Stimulated activated CD4-positive, alpha-beta T cell treated with anti-CD3 and anti-CD28 coated beads, Interleukin-12 subunit alpha, Interleukin-12 subunit beta, amount 100 ng/mL, for 24 hours (primary cell): ENCODE measurements around the gene SLC22A4.

Source experiments
- DNase-seq, 2 experiments: peaks; one replicate each; pipeline ENCODE4 v3.0.0-alpha.2; 2020; ENCODE audit warnings: low read depth in 2 of 2

Gene SLC22A4

DNA sequence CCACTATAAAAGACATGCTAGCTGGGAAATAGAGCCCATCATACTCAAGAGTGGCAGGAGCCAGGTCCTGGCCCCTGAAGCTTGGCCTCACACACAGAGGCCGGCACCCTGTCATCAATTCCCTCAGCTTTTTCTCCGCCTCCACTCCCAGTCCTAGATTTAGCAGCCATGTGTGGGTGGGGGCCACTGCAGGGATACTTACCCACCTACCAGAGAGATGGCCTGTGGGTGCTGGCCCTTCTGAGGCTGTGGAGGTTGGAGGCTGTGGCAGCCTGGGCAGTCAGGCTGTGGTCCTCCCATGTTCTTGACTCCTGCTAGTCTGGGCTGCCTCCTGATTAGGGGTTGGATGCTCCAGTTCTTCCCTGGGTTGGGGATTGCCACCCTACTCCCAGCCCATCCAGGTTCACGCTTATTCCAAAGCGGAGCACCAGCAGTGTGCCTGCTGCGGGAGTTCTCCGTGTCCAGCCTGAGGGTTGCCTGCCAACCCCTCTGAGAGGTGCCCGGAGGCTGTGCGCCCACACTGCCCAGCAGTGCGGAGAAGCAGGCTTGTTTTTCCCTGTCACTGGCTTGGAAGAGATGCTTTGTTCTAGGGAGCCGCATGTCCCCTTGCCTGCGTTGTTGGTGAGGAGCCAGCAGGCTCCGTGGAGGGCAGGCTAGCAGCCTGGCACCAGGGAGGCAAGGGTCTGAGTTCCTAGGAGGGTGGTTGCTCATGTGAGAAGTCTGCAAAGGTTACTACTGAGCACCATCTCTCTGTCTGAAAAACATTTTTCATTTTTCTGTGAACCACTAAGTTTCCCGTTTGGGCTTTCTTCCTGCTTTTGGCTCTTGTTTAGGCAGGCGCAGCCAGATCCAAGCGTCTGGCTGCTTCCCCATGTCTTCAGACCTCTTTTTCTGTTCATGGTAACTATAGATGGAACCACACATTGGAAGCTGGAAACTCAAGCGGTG is 82.8 kb downstream of the SLC22A4 start:
- no peak for DNase-seq

DNA sequence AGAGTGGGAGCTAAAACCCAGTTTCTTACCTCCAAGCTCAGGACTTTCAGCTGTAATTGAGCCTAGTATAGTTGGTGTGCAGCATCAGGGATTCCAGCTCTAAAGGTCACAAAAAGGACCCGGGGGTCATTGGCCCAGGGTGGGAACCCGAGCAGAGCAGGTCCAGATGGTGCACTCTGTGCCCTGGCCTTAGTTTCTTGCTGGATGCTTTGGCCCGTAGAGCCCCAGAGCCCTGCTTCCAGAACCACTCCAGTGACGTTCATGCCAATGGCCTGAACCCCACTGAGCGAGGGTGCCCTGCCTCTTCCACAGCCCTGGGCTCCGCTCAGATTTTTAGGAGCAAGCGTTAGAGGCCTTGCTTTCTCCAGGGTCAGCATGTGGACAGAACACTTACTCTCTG is 83.5 kb downstream of the SLC22A4 start:
- no peak for DNase-seq

- DNase-seq, result no peak
Measured at GRCh38 chr5:132378580-132378979, 84.4 kb downstream of the SLC22A4 start.

- DNase-seq, result no peak
Measured at GRCh38 chr5:132380047-132380446, 85.9 kb downstream of the SLC22A4 start.

GRCh38 chr5:132380741-132381140 is 86.5 kb downstream of the SLC22A4 start:
- DNase-seq, result no peak

DNA sequence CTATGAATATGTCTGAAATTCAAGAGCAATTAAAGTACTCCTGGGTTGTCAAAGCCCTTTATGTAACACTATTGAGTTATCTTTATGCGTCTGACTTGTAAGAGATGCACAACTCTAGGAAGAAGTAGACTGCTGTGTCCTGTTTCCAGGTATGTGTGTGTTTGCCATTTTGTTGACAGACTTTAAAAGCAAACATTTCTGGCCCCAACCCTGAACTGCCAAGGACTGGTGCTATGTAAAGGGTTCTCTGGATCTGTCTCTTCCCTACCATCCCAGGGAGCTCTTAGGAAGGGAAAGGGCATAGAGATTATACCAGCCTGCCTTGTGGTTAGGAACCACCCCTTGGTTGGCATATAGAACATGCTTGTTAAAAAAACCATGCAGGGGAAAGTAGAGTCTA is 87.4 kb downstream of the SLC22A4 start:
- DNase-seq, result no peak

- no peak for DNase-seq
Measured at GRCh38 chr5:132383261-132383660, 89.1 kb downstream of the SLC22A4 start.

DNA sequence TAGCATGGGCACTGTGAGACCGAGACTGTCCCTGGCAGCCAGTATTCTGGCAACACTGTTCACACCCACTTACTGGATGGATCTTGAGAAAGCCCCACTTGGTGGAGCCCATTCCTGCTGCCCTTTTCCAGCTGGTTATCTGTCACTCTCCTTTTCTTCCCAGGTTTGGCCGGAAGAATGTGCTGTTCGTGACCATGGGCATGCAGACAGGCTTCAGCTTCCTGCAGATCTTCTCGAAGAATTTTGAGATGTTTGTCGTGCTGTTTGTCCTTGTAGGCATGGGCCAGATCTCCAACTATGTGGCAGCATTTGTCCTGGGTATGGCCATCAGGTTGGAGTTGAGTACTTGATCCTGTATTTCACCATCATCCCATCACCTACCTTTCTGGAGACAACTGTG is 89.8 kb downstream of the SLC22A4 start:
- DNase-seq, result no peak

DNA sequence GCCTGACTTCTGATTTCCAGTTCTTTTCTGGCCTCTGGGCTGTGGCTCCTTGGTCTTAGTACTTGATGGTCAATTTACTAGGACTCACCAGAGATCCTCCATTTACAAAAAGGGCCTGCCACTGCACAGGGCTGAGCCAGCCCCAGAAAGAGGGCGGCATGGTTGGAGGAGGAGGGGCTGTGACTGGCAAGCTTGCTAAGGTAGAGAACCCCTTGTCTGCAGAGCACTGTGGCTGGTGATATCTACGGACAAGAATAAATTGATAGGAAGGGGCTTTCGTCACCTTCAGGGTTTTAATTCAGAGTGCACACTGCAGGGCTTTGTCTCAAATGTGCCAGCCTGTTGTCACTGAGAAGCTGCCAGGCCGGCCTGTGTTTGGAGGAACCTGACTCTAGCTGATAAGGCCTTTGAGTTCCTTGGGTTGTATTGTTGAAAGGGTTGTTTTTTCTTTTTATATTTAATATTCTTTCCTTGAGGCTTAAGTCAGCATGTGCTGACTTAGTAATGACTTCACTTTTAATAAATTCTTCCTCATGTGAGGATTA is 90.4 kb downstream of the SLC22A4 start:
- no peak for DNase-seq

DNA sequence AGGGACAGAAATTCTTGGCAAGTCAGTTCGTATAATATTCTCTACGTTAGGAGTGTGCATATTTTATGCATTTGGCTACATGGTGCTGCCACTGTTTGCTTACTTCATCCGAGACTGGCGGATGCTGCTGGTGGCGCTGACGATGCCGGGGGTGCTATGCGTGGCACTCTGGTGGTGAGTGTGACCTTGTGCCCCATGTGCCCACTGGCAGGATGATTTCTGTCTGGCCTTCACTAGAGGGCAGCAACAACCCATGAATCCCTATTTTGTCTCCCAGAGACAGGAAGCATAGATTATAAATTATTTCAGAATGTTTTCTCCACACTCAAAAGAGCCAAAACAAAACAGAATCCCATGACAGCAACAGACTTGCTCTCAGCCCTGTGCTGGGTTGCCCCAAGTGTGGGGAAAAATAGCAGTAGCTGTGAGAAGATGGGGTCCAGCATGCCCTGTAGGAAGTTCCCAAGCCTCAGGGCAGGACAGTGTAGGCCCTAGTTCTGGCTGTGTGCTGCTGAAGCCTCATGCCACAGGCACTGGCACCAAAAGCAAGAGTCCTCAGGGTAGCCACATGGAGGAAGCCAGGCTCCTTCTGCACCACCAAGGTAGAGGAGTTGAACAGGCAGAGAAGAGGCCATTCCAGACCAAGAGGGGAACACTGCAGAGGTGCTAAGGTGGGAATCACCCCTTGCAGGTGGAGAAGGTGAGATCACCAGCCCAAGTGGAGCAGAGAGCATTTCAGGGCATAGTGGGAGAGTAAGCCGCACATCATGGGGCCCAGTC is 91.3 kb downstream of the SLC22A4 start:
- peak; percentile 24 to 45 for DNase-seq

GRCh38 chr5:132386644-132387286 is 92.6 kb downstream of the SLC22A4 start:
- DNase-seq, result peak; percentile 58 to 68

DNA sequence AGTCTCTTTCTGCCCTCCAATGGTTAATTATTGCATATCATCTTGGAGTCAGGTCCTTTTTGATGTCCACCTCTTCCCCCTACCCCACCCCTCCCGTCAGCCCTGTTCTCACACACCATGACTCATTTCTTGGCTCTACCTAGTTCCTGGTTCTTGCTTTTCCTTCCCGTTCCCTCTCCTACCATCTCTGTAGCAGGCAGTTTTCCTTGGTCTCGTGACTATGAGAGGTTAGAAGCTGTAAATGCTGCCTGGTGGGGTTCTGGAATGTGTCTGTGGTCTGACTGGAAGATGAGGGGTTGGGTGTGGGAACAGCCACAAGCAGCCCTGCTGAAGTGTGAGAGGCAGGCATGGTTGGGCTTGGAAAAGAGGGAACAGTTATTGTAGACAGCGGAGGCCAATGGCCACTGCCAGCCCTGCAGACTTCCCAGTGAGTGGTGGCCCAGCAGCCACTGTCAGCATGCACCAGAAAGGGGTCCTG is 93.5 kb downstream of the SLC22A4 start:
- DNase-seq, result no peak

DNA sequence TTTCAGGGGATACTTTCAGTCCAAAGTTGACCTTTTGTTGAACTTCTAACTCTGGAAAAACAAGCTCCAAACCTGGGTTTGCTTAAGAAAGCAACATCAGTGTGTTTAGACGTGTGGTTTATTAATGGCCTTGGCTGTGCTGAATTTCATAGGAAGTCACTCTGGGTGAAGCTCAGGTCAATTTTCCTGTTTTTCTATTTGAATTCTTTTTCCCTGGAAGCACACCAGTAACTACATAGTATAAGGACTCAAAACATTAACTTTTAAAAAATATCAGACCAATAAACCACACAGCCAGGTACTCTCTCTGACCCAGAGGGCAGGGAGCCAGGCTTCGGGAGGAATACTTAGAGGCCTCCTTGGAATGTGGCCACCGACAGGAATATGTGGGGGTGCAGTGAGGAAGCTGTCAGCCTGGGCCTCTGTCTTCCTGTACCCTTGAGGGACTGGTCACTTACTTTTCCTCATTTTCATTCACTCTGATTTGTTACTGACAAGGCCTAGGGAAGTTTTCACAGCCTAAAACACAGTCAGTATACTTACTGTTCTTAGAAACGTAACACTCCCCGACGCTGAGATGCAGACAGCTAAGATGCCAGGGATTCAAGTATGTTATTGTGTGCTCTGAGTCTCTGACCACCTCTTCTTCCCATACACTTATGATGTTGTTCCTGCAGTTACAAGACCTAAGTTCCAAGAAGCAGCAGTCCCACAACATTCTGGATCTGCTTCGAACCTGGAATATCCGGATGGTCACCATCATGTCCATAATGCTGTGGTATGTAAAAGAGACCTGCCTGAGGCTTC is 94.3 kb downstream of the SLC22A4 start:
- DNase-seq, result no peak

GRCh38 chr5:132389051-132389331 is 94.8 kb downstream of the SLC22A4 start:
- DNase-seq, result no peak

DNA sequence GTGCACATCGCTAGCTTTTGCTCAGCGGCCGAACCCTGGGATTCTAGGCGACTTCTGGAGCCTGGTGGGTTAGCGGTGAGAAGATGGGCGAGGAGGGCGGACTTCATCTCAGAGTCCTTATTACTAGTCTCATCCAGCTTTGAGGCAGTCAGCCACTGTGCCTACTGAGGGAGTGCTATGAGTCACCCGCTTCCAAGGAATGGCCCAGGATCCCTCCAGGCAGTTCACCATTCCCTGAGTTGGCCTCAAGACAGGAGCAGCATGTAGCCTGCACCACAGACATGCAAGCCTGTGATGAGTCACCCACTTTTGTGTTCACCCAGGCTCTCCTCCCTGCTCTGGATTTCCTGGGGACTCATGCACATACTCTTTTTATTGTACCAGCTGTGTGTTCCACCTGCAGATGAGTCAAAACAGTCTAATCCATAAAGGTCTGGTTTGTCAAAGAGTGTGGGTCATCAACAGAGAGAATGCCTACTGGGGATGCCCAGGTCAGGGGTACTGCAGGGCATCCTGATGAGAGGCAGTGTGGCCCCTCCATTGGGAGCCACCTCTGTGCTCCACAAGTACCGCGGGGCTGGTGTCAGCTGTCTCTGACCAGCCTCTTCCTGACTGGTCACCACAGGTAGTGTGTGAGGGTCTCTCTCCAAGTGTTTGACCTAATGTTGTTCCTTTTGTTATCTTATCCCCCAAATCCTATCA is 95.5 kb downstream of the SLC22A4 start:
- DNase-seq, result no peak

DNA sequence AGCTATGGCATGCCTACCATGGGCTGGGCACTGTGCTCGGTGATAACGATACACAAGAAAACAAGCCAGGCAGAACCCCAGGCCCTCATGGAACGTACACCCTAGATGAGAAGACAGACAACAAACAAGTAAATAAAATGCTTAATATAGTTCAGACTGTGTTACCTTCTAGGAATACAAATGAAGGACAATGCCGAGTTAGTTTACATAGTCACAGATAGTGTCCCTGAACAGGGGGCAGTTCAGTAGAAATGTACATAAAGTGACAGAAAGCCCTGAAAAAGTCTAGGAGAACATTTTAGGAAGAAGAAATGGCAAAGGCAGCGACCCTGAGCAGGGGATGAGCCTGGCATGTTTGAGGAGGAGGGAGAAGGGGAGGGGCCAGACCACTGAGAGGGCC is 97.1 kb downstream of the SLC22A4 start:
- no peak for DNase-seq

GRCh38 chr5:132391870-132392269 is 97.7 kb downstream of the SLC22A4 start:
- no peak for DNase-seq

DNA sequence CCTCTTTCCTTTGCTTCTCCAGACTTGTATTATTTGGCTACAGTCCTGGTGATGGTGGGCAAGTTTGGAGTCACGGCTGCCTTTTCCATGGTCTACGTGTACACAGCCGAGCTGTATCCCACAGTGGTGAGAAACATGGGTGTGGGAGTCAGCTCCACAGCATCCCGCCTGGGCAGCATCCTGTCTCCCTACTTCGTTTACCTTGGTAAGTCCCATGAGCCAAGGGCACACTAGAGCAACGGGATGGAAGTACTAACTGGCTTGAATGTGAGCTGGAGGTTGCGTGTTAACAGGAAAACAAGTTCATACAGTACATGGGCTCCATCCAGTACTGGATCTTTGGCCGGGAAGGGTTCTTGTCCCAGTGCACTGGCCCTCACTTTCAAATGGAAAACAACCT is 98.2 kb downstream of the SLC22A4 start:
- no peak for DNase-seq

DNA sequence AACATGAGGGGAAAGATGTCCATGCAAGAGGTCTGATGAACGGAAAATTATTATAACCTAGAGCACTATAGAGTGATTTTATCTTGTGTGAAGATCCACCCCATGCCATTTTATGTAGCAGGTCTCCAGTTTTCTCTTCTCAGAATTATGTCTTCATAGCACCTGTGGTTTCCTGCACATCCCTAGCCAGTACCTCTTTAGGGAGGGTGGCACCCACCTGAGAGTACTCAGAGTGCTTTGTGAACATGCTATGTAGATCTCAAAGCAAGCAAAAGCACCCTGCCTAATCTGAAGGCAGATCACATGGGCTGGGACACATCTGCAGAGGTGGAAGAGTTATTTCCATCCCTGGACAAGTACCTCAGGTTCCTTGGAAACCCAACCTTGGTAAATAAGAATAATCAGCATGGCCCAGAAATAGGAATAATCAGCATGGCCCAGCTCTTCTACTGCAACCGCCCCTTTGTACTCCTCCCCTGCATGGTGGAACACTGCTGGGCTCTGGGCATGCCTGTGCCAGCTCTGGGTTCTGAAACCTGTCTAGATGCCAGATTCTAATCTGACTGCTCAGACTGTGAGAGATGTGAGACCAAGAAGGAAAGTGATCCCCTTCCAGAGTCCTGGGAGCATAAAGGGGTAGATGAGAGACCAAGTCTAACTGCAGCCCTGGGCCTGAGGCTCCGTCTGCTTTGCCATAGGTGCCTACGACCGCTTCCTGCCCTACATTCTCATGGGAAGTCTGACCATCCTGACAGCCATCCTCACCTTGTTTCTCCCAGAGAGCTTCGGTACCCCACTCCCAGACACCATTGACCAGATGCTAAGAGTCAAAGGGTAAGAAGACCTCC is 99.0 kb downstream of the SLC22A4 start:
- DNase-seq, result no peak
